GM12878 (cell line): ENCODE data around the gene ANKRD34A. TPM values are rescaled to one million over a fixed set of nuclear protein-coding genes. Genes with fewer than 3 reads are reported as not detected.
A peak's percentile ranks its signal among the peaks of the same experiment; 100 is the strongest.

Source experiments
- BRCA1 ChIP-seq: IDR thresholded peaks from 2 replicates; pipeline ENCODE4 v1.6.1; 2011; ENCODE audit warnings: low read depth, low read length, improper control_type of control experiment
- HDGF ChIP-seq: fragments of 450-650 bp; IDR thresholded peaks from 2 replicates; pipeline ENCODE4 v1.6.1; 2016; ENCODE audit warnings: antibody characterized with exemption
- IKZF2 ChIP-seq, 2 experiments: fragments of 450-650 bp; IDR thresholded peaks; 2 replicates each; pipeline ENCODE4 v1.6.1; 2017; ENCODE audit warnings: mild to moderate bottlenecking in 2 of 2, moderate library complexity in 2 of 2
- PAX8 ChIP-seq: fragments of 450-650 bp; IDR thresholded peaks from 2 replicates; pipeline ENCODE4 v1.6.1; 2017; ENCODE audit warnings: mild to moderate bottlenecking, moderate library complexity
- POLR2AphosphoS5 ChIP-seq: IDR thresholded peaks from 2 replicates; pipeline ENCODE4 v1.6.1; 2011; ENCODE audit warnings: mild to moderate bottlenecking, low read length, inconsistent platforms
- RUNX3 ChIP-seq: IDR thresholded peaks from 2 replicates; pipeline ENCODE4 v1.6.1; 2012; ENCODE audit warnings: low read length, inconsistent platforms
- polyA plus RNA-seq, 11 experiments: library from polyadenylated mRNA; depleted of rRNA in 4 of 11; unstranded in 6 of 11; stranded (reverse) in 5 of 11; fragments of >200 nt; fragmentation: Nextera tagmentation in 4 of 11; fragmentation: Illumina TruSeq in 1 of 11; extraction: Ambion mirVana in 4 of 11; extraction: Trizol in 1 of 11; gene quantifications; 1 replicate in 1 of 11; 2 replicates in 10 of 11; pipeline versions ENCODE4 v1.2.1 to v1.2.3, GENCODE V29; 2011 to 2016; ENCODE audit warnings: inconsistent platforms in 2 of 11, missing spikeins in 2 of 11, low read depth in 1 of 11
- total RNA-seq, 4 experiments: library from RNA; depleted of rRNA in 3 of 4; stranded (reverse); fragments of >200 nt in 3 of 4; fragmentation: Illumina TruSeq in 1 of 4; extraction: Trizol in 1 of 4; gene quantifications; 2 replicates each; pipeline versions ENCODE4 v1.2.1 to v1.2.3, GENCODE V29; 2013 to 2021
- TF ChIP-seq, protein P1 (sequence below): fragments of 450-650 bp; IDR thresholded peaks from 2 replicates; pipeline ENCODE4 v1.6.1; 2018; ENCODE audit warnings: mild to moderate bottlenecking, low read depth, moderate library complexity; ENCODE audit not compliant: partially characterized antibody
- TF ChIP-seq, protein P2 (sequence below): fragments of 150-350 bp; IDR thresholded peaks from 2 replicates; pipeline ENCODE4 v1.6.1; 2014; ENCODE audit warnings: mild to moderate bottlenecking, low read depth, low read length
- TF ChIP-seq, protein P3 (sequence below): fragments of 450-650 bp; IDR thresholded peaks from 2 replicates; pipeline ENCODE4 v1.6.1; 2016; ENCODE audit warnings: mild to moderate bottlenecking, moderate library complexity, borderline replicate concordance
- TF ChIP-seq, protein P4 (sequence below): IDR thresholded peaks from 2 replicates; pipeline ENCODE4 v1.6.1; 2012; ENCODE audit warnings: low read depth, low read length, improper control_type of control experiment
- TF ChIP-seq, protein P5 (sequence below): IDR thresholded peaks from 2 replicates; pipeline ENCODE4 v1.6.1; 2011; ENCODE audit warnings: borderline replicate concordance, low read depth, mild to moderate bottlenecking, moderate library complexity, low read length; ENCODE audit not compliant: insufficient read depth, poor library complexity, severe bottlenecking
- TF ChIP-seq, protein P6 (sequence below): fragments of 450-650 bp; IDR thresholded peaks from 2 replicates; pipeline ENCODE4 v1.6.1; 2016; ENCODE audit warnings: mild to moderate bottlenecking

ANKRD34A gene
- total and polyA plus RNA-seq, 10 of the 15 experiments (the other 5 are each of a cell fraction or from before 2014, with no cell fraction given): 0.40 to 3.5 (median 1.6) TPM

DNA sequence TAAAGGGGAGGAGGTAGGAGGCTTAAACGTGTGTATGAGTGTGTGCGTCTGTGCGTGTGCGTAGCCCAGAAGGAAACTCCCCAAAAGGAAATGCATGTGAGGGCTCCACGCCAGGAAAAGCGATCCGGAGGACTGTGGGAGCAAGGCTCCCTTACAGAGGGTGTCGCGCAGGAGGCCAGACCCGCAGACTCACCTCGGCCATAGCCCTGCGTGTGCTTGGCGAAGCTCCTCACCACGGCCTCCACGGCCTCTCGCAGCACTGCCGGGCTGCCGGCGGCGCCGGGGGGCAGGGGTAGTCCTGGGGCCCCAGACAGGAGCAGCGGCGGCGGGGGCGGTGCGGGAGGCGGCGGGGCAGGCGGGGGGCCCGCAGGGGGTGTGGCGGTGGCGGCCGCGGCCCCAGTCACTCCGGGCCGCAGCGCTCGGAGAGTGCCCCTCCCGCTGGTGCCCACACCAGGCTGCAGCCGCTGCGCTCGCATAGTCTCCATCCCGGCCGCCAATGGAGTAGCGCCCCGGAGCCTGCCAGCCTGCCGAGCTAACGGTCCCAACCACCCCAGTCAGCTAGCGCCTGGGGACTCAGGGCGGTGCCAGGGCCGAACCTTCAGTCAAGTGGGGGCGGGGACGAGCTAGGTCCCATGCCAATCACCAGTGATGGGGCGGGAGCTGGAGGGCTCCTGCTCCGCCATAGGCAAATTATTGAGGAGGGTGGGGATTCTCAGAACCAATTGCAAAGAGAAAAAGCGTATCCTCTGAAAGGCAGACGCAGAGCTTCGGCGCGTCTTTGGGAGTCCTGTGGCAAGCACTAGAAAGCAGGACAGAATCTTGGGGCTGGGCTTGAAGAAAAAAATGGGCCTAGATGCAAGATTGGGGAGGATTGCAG lies 6.7 kb downstream of the ANKRD34A start, which contains the start of gene LIX1L (continued):
- TF ChIP-seq PAX8 (no peak), POLR2AphosphoS5 (peak; percentile 72), RUNX3 (no peak), IKZF2 (IDR thresholded peaks at IDR 0.05) (peak; percentile 36 to 42; a peak in 3 of 4 replicates), BRCA1 (no peak), HDGF (peak; percentile 78)
- TF ChIP-seq, protein P1, sequence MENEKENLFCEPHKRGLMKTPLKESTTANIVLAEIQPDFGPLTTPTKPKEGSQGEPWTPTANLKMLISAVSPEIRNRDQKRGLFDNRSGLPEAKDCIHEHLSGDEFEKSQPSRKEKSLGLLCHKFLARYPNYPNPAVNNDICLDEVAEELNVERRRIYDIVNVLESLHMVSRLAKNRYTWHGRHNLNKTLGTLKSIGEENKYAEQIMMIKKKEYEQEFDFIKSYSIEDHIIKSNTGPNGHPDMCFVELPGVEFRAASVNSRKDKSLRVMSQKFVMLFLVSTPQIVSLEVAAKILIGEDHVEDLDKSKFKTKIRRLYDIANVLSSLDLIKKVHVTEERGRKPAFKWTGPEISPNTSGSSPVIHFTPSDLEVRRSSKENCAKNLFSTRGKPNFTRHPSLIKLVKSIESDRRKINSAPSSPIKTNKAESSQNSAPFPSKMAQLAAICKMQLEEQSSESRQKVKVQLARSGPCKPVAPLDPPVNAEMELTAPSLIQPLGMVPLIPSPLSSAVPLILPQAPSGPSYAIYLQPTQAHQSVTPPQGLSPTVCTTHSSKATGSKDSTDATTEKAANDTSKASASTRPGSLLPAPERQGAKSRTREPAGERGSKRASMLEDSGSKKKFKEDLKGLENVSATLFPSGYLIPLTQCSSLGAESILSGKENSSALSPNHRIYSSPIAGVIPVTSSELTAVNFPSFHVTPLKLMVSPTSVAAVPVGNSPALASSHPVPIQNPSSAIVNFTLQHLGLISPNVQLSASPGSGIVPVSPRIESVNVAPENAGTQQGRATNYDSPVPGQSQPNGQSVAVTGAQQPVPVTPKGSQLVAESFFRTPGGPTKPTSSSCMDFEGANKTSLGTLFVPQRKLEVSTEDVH: no peak
- TF ChIP-seq, protein P2, sequence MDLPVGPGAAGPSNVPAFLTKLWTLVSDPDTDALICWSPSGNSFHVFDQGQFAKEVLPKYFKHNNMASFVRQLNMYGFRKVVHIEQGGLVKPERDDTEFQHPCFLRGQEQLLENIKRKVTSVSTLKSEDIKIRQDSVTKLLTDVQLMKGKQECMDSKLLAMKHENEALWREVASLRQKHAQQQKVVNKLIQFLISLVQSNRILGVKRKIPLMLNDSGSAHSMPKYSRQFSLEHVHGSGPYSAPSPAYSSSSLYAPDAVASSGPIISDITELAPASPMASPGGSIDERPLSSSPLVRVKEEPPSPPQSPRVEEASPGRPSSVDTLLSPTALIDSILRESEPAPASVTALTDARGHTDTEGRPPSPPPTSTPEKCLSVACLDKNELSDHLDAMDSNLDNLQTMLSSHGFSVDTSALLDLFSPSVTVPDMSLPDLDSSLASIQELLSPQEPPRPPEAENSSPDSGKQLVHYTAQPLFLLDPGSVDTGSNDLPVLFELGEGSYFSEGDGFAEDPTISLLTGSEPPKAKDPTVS: no peak
- TF ChIP-seq, protein P3, sequence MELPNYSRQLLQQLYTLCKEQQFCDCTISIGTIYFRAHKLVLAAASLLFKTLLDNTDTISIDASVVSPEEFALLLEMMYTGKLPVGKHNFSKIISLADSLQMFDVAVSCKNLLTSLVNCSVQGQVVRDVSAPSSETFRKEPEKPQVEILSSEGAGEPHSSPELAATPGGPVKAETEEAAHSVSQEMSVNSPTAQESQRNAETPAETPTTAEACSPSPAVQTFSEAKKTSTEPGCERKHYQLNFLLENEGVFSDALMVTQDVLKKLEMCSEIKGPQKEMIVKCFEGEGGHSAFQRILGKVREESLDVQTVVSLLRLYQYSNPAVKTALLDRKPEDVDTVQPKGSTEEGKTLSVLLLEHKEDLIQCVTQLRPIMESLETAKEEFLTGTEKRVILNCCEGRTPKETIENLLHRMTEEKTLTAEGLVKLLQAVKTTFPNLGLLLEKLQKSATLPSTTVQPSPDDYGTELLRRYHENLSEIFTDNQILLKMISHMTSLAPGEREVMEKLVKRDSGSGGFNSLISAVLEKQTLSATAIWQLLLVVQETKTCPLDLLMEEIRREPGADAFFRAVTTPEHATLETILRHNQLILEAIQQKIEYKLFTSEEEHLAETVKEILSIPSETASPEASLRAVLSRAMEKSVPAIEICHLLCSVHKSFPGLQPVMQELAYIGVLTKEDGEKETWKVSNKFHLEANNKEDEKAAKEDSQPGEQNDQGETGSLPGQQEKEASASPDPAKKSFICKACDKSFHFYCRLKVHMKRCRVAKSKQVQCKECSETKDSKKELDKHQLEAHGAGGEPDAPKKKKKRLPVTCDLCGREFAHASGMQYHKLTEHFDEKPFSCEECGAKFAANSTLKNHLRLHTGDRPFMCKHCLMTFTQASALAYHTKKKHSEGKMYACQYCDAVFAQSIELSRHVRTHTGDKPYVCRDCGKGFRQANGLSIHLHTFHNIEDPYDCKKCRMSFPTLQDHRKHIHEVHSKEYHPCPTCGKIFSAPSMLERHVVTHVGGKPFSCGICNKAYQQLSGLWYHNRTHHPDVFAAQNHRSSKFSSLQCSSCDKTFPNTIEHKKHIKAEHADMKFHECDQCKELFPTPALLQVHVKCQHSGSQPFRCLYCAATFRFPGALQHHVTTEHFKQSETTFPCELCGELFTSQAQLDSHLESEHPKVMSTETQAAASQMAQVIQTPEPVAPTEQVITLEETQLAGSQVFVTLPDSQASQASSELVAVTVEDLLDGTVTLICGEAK: no peak
- TF ChIP-seq, protein P4, sequence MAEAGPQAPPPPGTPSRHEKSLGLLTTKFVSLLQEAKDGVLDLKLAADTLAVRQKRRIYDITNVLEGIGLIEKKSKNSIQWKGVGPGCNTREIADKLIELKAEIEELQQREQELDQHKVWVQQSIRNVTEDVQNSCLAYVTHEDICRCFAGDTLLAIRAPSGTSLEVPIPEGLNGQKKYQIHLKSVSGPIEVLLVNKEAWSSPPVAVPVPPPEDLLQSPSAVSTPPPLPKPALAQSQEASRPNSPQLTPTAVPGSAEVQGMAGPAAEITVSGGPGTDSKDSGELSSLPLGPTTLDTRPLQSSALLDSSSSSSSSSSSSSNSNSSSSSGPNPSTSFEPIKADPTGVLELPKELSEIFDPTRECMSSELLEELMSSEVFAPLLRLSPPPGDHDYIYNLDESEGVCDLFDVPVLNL: no peak
- TF ChIP-seq, protein P5, sequence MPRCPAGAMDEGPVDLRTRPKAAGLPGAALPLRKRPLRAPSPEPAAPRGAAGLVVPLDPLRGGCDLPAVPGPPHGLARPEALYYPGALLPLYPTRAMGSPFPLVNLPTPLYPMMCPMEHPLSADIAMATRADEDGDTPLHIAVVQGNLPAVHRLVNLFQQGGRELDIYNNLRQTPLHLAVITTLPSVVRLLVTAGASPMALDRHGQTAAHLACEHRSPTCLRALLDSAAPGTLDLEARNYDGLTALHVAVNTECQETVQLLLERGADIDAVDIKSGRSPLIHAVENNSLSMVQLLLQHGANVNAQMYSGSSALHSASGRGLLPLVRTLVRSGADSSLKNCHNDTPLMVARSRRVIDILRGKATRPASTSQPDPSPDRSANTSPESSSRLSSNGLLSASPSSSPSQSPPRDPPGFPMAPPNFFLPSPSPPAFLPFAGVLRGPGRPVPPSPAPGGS: no peak
- TF ChIP-seq, protein P6, sequence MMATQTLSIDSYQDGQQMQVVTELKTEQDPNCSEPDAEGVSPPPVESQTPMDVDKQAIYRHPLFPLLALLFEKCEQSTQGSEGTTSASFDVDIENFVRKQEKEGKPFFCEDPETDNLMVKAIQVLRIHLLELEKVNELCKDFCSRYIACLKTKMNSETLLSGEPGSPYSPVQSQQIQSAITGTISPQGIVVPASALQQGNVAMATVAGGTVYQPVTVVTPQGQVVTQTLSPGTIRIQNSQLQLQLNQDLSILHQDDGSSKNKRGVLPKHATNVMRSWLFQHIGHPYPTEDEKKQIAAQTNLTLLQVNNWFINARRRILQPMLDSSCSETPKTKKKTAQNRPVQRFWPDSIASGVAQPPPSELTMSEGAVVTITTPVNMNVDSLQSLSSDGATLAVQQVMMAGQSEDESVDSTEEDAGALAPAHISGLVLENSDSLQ: peak; percentile 99
